MCF 10A (cell line): ENCODE data around the gene L3MBTL4. TPM values are rescaled to one million over a fixed set of nuclear protein-coding genes. Genes with fewer than 3 reads are reported as not detected.

ENCODE experiments used
- BruUV-seq: library from RNA; stranded (reverse); fragments of 400-500 nt; replicated peaks from 2 replicates; lab custom pipeline; 2021; lab: Mats Ljungman, UMichigan
- CTCF ChIA-PET: fragments of 300-600 bp; sonication (Branson Sonifier 250); formaldehyde crosslinking; extraction: SDS; loops from one replicate; lab custom pipeline; 2021; ENCODE audit warnings: antibody characterized with exemption, inconsistent platforms; lab: Yijun Ruan, JAX
- POLR2A ChIA-PET: fragments of 300-600, 350-650 bp; sonication (Branson Sonifier 250); formaldehyde crosslinking; extraction: SDS; loops from one replicate; lab custom pipeline; 2020; ENCODE audit warnings: antibody characterized with exemption, inconsistent platforms; lab: Yijun Ruan, JAX
- DNase-seq: peaks from one replicate; pipeline ENCODE4 v3.0.0-alpha.2; 2018; ENCODE audit not compliant: unreplicated experiment
- H3K27ac Mint-ChIP-seq: one replicate; pipeline ENCODE4 v1.8.0; 2022; ENCODE audit warnings: mild to moderate bottlenecking, low read depth, mixed read lengths; ENCODE audit not compliant: unreplicated experiment
- H3K27me3 Mint-ChIP-seq: one replicate; pipeline ENCODE4 v1.8.0; 2022; ENCODE audit warnings: mixed read lengths; ENCODE audit not compliant: insufficient read depth, unreplicated experiment
- H3K36me3 Mint-ChIP-seq: one replicate; pipeline ENCODE4 v1.8.0; 2022; ENCODE audit warnings: mild to moderate bottlenecking, moderate library complexity, mixed read lengths; ENCODE audit not compliant: insufficient read depth, unreplicated experiment
- H3K4me1 Mint-ChIP-seq: one replicate; pipeline ENCODE4 v1.8.0; 2022; ENCODE audit warnings: mixed read lengths; ENCODE audit not compliant: insufficient read depth, unreplicated experiment
- H3K4me3 Mint-ChIP-seq: one replicate; pipeline ENCODE4 v1.8.0; 2022; ENCODE audit warnings: mild to moderate bottlenecking, moderate library complexity, mixed read lengths; ENCODE audit not compliant: unreplicated experiment
- H3K9me3 Mint-ChIP-seq: one replicate; pipeline ENCODE4 v1.8.0; 2022; ENCODE audit warnings: mixed read lengths; ENCODE audit not compliant: unreplicated experiment
- intact Hi-C: fragments of 100-400 bp; cut with micrococcal nuclease; formaldehyde crosslinking; loops from 2 replicates; pipeline ENCODE4 v1.14.1; 2022
- total RNA-seq: library from RNA; stranded (reverse); gene quantifications from 2 replicates; pipeline ENCODE4 v1.2.3, GENCODE V29; 2022
- TF ChIP-seq, protein P1 (sequence below): fragments of 200-600 bp; IDR thresholded peaks from one replicate; pipeline ENCODE4 v1.8.0; 2022; ENCODE audit warnings: antibody characterized with exemption, mild to moderate bottlenecking; ENCODE audit not compliant: unreplicated experiment

L3MBTL4 gene
- total RNA-seq, 1 experiment from 2014 or later: not detected

DNA sequence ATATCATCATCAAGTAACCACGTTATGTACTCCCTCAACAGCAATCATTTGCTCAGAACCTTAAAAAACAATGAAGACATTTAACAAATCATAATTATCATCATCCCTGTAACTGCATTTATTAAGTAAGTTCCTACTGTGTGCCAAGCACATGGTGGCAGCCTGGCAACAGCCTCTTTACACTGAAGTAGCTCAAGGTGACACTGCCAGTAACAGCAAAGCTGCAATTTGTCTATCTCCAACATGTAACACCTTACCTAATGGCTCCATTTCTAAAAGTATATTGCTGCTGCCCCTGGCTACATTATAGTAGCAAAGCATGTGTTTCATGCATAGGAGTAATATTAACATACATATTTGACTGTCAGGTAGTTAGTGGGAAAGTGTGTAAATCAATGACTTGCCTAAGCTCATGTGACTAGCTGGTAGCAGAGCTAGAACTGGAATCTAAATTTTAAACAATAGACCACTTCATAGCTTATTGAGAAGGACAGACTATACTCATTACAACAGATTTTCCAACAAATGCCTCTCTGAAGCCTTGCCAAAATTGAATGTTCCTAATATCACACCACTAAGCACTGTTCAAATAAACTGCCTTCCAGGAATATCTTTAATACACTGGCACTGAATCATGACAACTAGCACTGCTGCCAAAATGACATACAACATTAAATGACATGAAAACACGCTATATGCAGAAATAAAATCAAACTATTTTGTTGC is 86.7 kb downstream of the L3MBTL4 start:
- H3K9me3 Mint-ChIP-seq: peaks cover 6% of the 10 kb centered on the region
- H3K27ac Mint-ChIP-seq: no peak overlapping the region
- DNase-seq: no peak
- no peaks in the 10 kb centered on the region for H3K4me1 Mint-ChIP-seq
- H3K4me3 Mint-ChIP-seq: no peak overlapping the region
- intact Hi-C loops: no loop called here
- H3K36me3 Mint-ChIP-seq: no peaks in the 10 kb centered on the region
- CTCF ChIA-PET: interaction anchor here (0.6 kb wide), 1 partner anchor 38 kb away, joined by 3 read pairs; no protein-coding TSS in a partner anchor
- TF ChIP-seq, protein P1, sequence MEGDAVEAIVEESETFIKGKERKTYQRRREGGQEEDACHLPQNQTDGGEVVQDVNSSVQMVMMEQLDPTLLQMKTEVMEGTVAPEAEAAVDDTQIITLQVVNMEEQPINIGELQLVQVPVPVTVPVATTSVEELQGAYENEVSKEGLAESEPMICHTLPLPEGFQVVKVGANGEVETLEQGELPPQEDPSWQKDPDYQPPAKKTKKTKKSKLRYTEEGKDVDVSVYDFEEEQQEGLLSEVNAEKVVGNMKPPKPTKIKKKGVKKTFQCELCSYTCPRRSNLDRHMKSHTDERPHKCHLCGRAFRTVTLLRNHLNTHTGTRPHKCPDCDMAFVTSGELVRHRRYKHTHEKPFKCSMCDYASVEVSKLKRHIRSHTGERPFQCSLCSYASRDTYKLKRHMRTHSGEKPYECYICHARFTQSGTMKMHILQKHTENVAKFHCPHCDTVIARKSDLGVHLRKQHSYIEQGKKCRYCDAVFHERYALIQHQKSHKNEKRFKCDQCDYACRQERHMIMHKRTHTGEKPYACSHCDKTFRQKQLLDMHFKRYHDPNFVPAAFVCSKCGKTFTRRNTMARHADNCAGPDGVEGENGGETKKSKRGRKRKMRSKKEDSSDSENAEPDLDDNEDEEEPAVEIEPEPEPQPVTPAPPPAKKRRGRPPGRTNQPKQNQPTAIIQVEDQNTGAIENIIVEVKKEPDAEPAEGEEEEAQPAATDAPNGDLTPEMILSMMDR: no peak
- peaks cover 22% of the 10 kb centered on the region for H3K27me3 Mint-ChIP-seq
- POLR2A ChIA-PET: no interaction called here
- no TSS peak for BruUV-seq

DNA sequence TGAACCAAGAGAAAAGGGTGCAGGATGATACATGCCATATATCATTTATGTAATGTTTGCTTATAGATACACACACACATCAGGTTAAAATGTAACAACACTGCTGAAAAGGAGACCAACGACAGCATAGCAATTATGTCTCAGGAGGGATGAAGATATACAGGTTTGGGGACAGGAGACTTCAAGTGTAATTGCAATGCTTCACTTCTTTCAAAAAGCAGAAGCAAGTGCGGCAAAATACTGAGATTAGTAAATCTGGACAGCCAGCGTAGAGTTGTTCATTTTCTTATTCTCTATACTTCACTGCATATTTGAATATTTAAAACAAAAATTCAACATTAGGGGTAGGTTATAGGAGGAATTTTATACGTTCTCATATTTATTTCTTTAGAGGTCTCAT is 87.2 kb downstream of the L3MBTL4 start:
- no peak overlapping the region for H3K4me3 Mint-ChIP-seq
- H3K4me1 Mint-ChIP-seq: no peaks in the 10 kb centered on the region
- H3K27ac Mint-ChIP-seq: no peak overlapping the region
- H3K27me3 Mint-ChIP-seq: peaks cover 22% of the 10 kb centered on the region
- TF ChIP-seq, protein P1: no peak
- intact Hi-C loops: no loop called here
- no TSS peak for BruUV-seq
- H3K9me3 Mint-ChIP-seq: peaks cover 12% of the 10 kb centered on the region
- ChIA-PET CTCF (no interaction called here), POLR2A (no interaction called here)
- no peaks in the 10 kb centered on the region for H3K36me3 Mint-ChIP-seq
- DNase-seq: no peak

DNA sequence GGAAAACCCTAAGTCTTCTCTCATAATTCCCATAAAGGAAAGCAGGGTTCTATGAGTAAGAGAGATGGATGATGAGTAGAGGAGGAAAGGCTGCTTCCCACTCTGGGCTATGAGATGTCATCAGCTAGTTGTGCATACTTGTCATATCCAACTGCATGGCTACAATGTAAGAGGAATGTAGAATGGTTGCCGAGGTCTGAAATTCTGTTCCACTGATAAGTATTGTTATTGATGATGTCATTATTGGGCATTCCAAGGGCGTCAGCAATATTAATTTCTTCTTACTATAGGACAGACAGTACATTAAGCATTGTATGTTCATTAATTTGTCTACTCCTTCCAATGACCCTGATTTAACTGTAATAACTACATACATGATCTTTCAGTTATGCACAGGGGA is 88.1 kb downstream of the L3MBTL4 start:
- no peaks in the 10 kb centered on the region for H3K4me1 Mint-ChIP-seq
- no peak for DNase-seq
- POLR2A ChIA-PET: no interaction called here
- BruUV-seq: no TSS peak
- H3K27me3 Mint-ChIP-seq: peaks cover 22% of the 10 kb centered on the region
- H3K27ac Mint-ChIP-seq: no peak overlapping the region
- no peak overlapping the region for H3K4me3 Mint-ChIP-seq
- H3K36me3 Mint-ChIP-seq: no peaks in the 10 kb centered on the region
- CTCF ChIA-PET: interaction anchor here (0.5 kb wide), 1 partner anchor 331 kb away, joined by 3 read pairs; no protein-coding TSS in a partner anchor
- intact Hi-C loops: no loop called here
- TF ChIP-seq, protein P1: no peak
- H3K9me3 Mint-ChIP-seq: peaks cover 19% of the 10 kb centered on the region

- H3K36me3 Mint-ChIP-seq: no peaks in the 10 kb centered on the region
- intact Hi-C loops: no loop called here
- no peak overlapping the region for H3K4me3 Mint-ChIP-seq
- no TSS peak for BruUV-seq
- CTCF ChIA-PET: no interaction called here
- H3K27ac Mint-ChIP-seq: no peak overlapping the region
- DNase-seq: no peak
- TF ChIP-seq, protein P1: no peak
- no peaks in the 10 kb centered on the region for H3K4me1 Mint-ChIP-seq
- peaks cover 19% of the 10 kb centered on the region for H3K9me3 Mint-ChIP-seq
- H3K27me3 Mint-ChIP-seq: peaks cover 22% of the 10 kb centered on the region
- POLR2A ChIA-PET: no interaction called here
These were observed 91.3 kb downstream of the L3MBTL4 start for GRCh38 chr18:6323319-6323889.
